Measurements from ENCODE around the gene AFF2.
"Not testable (repeated sequence)": the region's sequence is repeated elsewhere in the genome, so short reads cannot be mapped to it uniquely, and the experiment has no call there.

The AFF2 gene

GRCh38 chrX:148634591-148634990 is 134.2 kb downstream of the AFF2 start:
- no peak for DNase-seq (ENCODE audit: low read depth in 2 of 2)

GRCh38 chrX:148643460-148643859 is 143.0 kb downstream of the AFF2 start:
- DNase-seq (ENCODE audit: low read depth in 2 of 2), result no peak

- no peak for DNase-seq (ENCODE audit: low read depth in 2 of 2)
Measured at GRCh38 chrX:148647651-148648050, 147.2 kb downstream of the AFF2 start.

GRCh38 chrX:148649145-148649795 is 148.9 kb downstream of the AFF2 start:
- DNase-seq (ENCODE audit: low read depth in 2 of 2), result no peak

GRCh38 chrX:148658115-148658730 is 157.8 kb downstream of the AFF2 start:
- peak; percentile 42 to 62 for DNase-seq (ENCODE audit: low read depth in 2 of 2)

- no peak for DNase-seq (ENCODE audit: low read depth in 2 of 2)
Measured at GRCh38 chrX:148659481-148659880, 159.1 kb downstream of the AFF2 start.

GRCh38 chrX:148661035-148661434 is 160.6 kb downstream of the AFF2 start:
- no peak for DNase-seq (ENCODE audit: low read depth in 2 of 2)

GRCh38 chrX:148662014-148662413 is 161.6 kb downstream of the AFF2 start:
- DNase-seq (ENCODE audit: low read depth in 2 of 2), result no peak

GRCh38 chrX:148664171-148664570 is 163.8 kb downstream of the AFF2 start:
- DNase-seq (ENCODE audit: low read depth in 2 of 2), result no peak

- no peak for DNase-seq (ENCODE audit: low read depth in 2 of 2)
Measured at GRCh38 chrX:148664995-148665394, 164.6 kb downstream of the AFF2 start.

GRCh38 chrX:148669175-148669574 is 168.8 kb downstream of the AFF2 start:
- DNase-seq (ENCODE audit: low read depth in 2 of 2), result not testable (repeated sequence)

GRCh38 chrX:148670277-148670676 is 169.9 kb downstream of the AFF2 start:
- DNase-seq (ENCODE audit: low read depth in 2 of 2), result no peak

GRCh38 chrX:148672517-148672916 is 172.1 kb downstream of the AFF2 start:
- DNase-seq (ENCODE audit: low read depth in 2 of 2), result peak; percentile 33 to 49

GRCh38 chrX:148681605-148682004 is 181.2 kb downstream of the AFF2 start:
- DNase-seq (ENCODE audit: low read depth in 2 of 2), result no peak

GRCh38 chrX:148682206-148682605 is 181.8 kb downstream of the AFF2 start:
- DNase-seq (ENCODE audit: low read depth in 2 of 2), result no peak

GRCh38 chrX:148691456-148691855 is 191.0 kb downstream of the AFF2 start:
- no peak for DNase-seq (ENCODE audit: low read depth in 2 of 2)

- DNase-seq (ENCODE audit: low read depth in 2 of 2), result no peak
Measured at GRCh38 chrX:148695255-148695654, 194.8 kb downstream of the AFF2 start.

GRCh38 chrX:148698221-148698620 is 197.8 kb downstream of the AFF2 start:
- no peak for DNase-seq (ENCODE audit: low read depth in 2 of 2)

GRCh38 chrX:148700021-148700420 is 199.6 kb downstream of the AFF2 start:
- DNase-seq (ENCODE audit: low read depth in 2 of 2), result no peak

GRCh38 chrX:148713981-148714380 is 213.6 kb downstream of the AFF2 start:
- DNase-seq (ENCODE audit: low read depth in 2 of 2), result peak; percentile 23 to 25

- DNase-seq (ENCODE audit: low read depth in 2 of 2), result peak; percentile 24
Measured at GRCh38 chrX:148715361-148715760, 214.9 kb downstream of the AFF2 start.

- no peak for DNase-seq (ENCODE audit: low read depth in 2 of 2)
Measured at GRCh38 chrX:148722966-148723365, 222.5 kb downstream of the AFF2 start.

GRCh38 chrX:148723551-148723950 is 223.1 kb downstream of the AFF2 start:
- DNase-seq (ENCODE audit: low read depth in 2 of 2), result no peak

- no peak for DNase-seq (ENCODE audit: low read depth in 2 of 2)
Measured at GRCh38 chrX:148728901-148729300, 228.5 kb downstream of the AFF2 start.

Data from fibroblast of skin of left biceps (primary cell).